MCF 10A (cell line): ENCODE data around the gene PROC. TPM values are rescaled to one million over a fixed set of nuclear protein-coding genes. Genes with fewer than 3 reads are reported as not detected.

ENCODE experiments used
- BruUV-seq: library from RNA; stranded (reverse); fragments of 400-500 nt; replicated peaks from 2 replicates; lab custom pipeline; 2021; lab: Mats Ljungman, UMichigan
- CTCF ChIA-PET: fragments of 300-600 bp; sonication (Branson Sonifier 250); formaldehyde crosslinking; extraction: SDS; loops from one replicate; lab custom pipeline; 2021; ENCODE audit warnings: antibody characterized with exemption, inconsistent platforms; lab: Yijun Ruan, JAX
- POLR2A ChIA-PET: fragments of 300-600, 350-650 bp; sonication (Branson Sonifier 250); formaldehyde crosslinking; extraction: SDS; loops from one replicate; lab custom pipeline; 2020; ENCODE audit warnings: antibody characterized with exemption, inconsistent platforms; lab: Yijun Ruan, JAX
- DNase-seq: peaks from one replicate; pipeline ENCODE4 v3.0.0-alpha.2; 2018; ENCODE audit not compliant: unreplicated experiment
- H3K27ac Mint-ChIP-seq: one replicate; pipeline ENCODE4 v1.8.0; 2022; ENCODE audit warnings: mild to moderate bottlenecking, low read depth, mixed read lengths; ENCODE audit not compliant: unreplicated experiment
- H3K27me3 Mint-ChIP-seq: one replicate; pipeline ENCODE4 v1.8.0; 2022; ENCODE audit warnings: mixed read lengths; ENCODE audit not compliant: insufficient read depth, unreplicated experiment
- H3K36me3 Mint-ChIP-seq: one replicate; pipeline ENCODE4 v1.8.0; 2022; ENCODE audit warnings: mild to moderate bottlenecking, moderate library complexity, mixed read lengths; ENCODE audit not compliant: insufficient read depth, unreplicated experiment
- H3K4me1 Mint-ChIP-seq: one replicate; pipeline ENCODE4 v1.8.0; 2022; ENCODE audit warnings: mixed read lengths; ENCODE audit not compliant: insufficient read depth, unreplicated experiment
- H3K4me3 Mint-ChIP-seq: one replicate; pipeline ENCODE4 v1.8.0; 2022; ENCODE audit warnings: mild to moderate bottlenecking, moderate library complexity, mixed read lengths; ENCODE audit not compliant: unreplicated experiment
- H3K9me3 Mint-ChIP-seq: one replicate; pipeline ENCODE4 v1.8.0; 2022; ENCODE audit warnings: mixed read lengths; ENCODE audit not compliant: unreplicated experiment
- intact Hi-C: fragments of 100-400 bp; cut with micrococcal nuclease; formaldehyde crosslinking; loops from 2 replicates; pipeline ENCODE4 v1.14.1; 2022
- microRNA-seq: library from miRNA; unstranded; fragments of <30 nt; microRNA quantifications from one replicate; pipeline ENCODE4 v1.2.0, GENCODE V29; 2022
- total RNA-seq: library from RNA; stranded (reverse); gene quantifications from 2 replicates; pipeline ENCODE4 v1.2.3, GENCODE V29; 2022
- TF ChIP-seq, protein P1 (sequence below): fragments of 200-600 bp; IDR thresholded peaks from one replicate; pipeline ENCODE4 v1.8.0; 2022; ENCODE audit warnings: antibody characterized with exemption, mild to moderate bottlenecking; ENCODE audit not compliant: unreplicated experiment

Gene PROC
- total RNA-seq, 1 experiment from 2014 or later, result not detected

DNA sequence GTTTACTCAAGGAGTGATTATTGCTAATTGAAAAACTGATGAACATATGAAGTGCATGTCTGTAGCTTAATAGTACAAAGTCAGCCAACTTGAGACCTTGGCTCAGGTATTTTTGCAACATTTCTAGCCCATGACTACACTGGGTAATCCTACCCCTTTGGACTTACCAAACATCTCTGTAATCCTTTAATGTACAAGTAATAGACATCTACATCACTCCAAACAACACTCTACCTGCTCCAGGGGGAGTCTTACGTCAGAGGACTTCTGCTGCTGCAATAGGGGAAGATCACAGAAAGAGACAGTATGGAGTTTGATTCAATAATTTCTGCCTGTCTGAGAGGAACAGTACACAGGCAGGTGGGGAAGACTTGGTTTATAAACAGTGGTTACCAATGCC, 54.0 kb downstream of the PROC start:
- ChIA-PET POLR2A (no interaction called here), CTCF (interaction anchor here (0.5 to 4.3 kb wide), 3 partner anchors 7 to 64 kb away, joined by 3 to 22 read pairs (median 3); no protein-coding TSS in a partner anchor)
- H3K9me3 Mint-ChIP-seq, result peaks cover 19% of the 10 kb centered on the region
- TF ChIP-seq, protein P1, sequence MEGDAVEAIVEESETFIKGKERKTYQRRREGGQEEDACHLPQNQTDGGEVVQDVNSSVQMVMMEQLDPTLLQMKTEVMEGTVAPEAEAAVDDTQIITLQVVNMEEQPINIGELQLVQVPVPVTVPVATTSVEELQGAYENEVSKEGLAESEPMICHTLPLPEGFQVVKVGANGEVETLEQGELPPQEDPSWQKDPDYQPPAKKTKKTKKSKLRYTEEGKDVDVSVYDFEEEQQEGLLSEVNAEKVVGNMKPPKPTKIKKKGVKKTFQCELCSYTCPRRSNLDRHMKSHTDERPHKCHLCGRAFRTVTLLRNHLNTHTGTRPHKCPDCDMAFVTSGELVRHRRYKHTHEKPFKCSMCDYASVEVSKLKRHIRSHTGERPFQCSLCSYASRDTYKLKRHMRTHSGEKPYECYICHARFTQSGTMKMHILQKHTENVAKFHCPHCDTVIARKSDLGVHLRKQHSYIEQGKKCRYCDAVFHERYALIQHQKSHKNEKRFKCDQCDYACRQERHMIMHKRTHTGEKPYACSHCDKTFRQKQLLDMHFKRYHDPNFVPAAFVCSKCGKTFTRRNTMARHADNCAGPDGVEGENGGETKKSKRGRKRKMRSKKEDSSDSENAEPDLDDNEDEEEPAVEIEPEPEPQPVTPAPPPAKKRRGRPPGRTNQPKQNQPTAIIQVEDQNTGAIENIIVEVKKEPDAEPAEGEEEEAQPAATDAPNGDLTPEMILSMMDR, result no peak
- H3K27ac Mint-ChIP-seq, result no peak overlapping the region
- H3K4me3 Mint-ChIP-seq, result no peak overlapping the region
- H3K36me3 Mint-ChIP-seq, result no peaks in the 10 kb centered on the region
- DNase-seq, result no peak
- no TSS peak for BruUV-seq
- no peaks in the 10 kb centered on the region for H3K4me1 Mint-ChIP-seq
- intact Hi-C loops, result loop anchor here (10.0 kb wide), 1 partner anchor 407 kb away; no protein-coding TSS in a partner anchor
- H3K27me3 Mint-ChIP-seq, result no peaks in the 10 kb centered on the region

DNA sequence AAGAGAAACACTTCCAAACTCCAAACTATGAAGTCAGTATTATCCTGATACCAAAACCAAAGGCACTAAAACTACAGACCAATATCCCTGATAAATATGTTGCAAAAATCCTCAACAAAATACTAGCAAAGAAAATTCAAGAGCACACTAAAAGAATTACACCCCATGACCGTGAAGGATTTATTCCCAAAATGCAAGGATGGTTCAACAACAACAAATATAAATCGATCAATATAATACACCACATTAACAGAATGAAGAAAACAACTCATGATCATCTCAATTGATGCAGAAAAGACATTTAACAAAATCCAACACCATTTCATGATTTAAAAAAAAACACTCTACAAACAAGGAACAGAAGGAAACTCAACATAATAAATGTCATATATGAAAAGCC, 57.6 kb downstream of the PROC start:
- H3K4me3 Mint-ChIP-seq, result no peak overlapping the region
- H3K27me3 Mint-ChIP-seq, result no peaks in the 10 kb centered on the region
- POLR2A ChIA-PET, result no interaction called here
- DNase-seq, result no peak
- TF ChIP-seq, protein P1, result no peak
- intact Hi-C loops, result loop anchor here (10.0 kb wide), 1 partner anchor 411 kb away; no protein-coding TSS in a partner anchor
- H3K4me1 Mint-ChIP-seq, result no peaks in the 10 kb centered on the region
- H3K9me3 Mint-ChIP-seq, result peaks cover 19% of the 10 kb centered on the region
- no peak overlapping the region for H3K27ac Mint-ChIP-seq
- peaks cover 6% of the 10 kb centered on the region for H3K36me3 Mint-ChIP-seq
- BruUV-seq, result no TSS peak
- CTCF ChIA-PET, result interaction anchor here (0.5 to 0.9 kb wide), 3 partner anchors 120 to 156 kb away, joined by 3 to 4 read pairs (median 4); no protein-coding TSS in a partner anchor

Small RNAs within 50 kb of the gene (microRNA-seq; reads per million reads assigned to microRNA genes)
- not detected for gene MIR4783

Other genes starting within 250 kb of the PROC start
- 0.25 TPM in 1 of 2 replicates, not detected in the other for gene CYP27C1, start 198.1 kb upstream of the PROC start, total RNA-seq
- gene ERCC3, start 124.3 kb upstream of the PROC start, total RNA-seq, result 34.9 and 38.2 TPM in 2 replicates
- 62.9 and 65.6 TPM in 2 replicates for gene MAP3K2, start 30.5 kb upstream of the PROC start, total RNA-seq
- gene IWS1, start 108.1 kb downstream of the PROC start, total RNA-seq, result 56.8 and 57.0 TPM in 2 replicates
- gene MYO7B, start 117.3 kb downstream of the PROC start, total RNA-seq, result not detected in 2 replicates
- not detected in 2 replicates for gene GPR17, start 227.7 kb downstream of the PROC start, total RNA-seq